HEK293T (cell line): ENCODE data around the gene ADORA1.

Experiments
- ARNT ChIP-seq: fragments of 450-650 bp; IDR thresholded peaks from 2 replicates; pipeline ENCODE4 v1.6.1; 2017; ENCODE audit warnings: mild to moderate bottlenecking
- BHLHE40 ChIP-seq: fragments of 450-650 bp; IDR thresholded peaks from 2 replicates; pipeline ENCODE4 v1.6.1; 2016; ENCODE audit warnings: mild to moderate bottlenecking, moderate library complexity, borderline replicate concordance
- FOXA1 ChIP-seq: fragments of 450-650 bp; IDR thresholded peaks from 2 replicates; pipeline ENCODE4 v1.6.1; 2016; ENCODE audit warnings: mild to moderate bottlenecking
- FOXM1 ChIP-seq: fragments of 450-650 bp; IDR thresholded peaks from 2 replicates; pipeline ENCODE4 v1.6.1; 2017; ENCODE audit warnings: mild to moderate bottlenecking, borderline replicate concordance
- L3MBTL2 ChIP-seq: fragments of 450-650 bp; conservative IDR thresholded peaks from 2 replicates; pipeline ENCODE4 v1.6.1; 2016; ENCODE audit warnings: mild to moderate bottlenecking
- SP1 ChIP-seq: fragments of 450-650 bp; IDR thresholded peaks from 2 replicates; pipeline ENCODE4 v1.6.1; 2017

DNA sequence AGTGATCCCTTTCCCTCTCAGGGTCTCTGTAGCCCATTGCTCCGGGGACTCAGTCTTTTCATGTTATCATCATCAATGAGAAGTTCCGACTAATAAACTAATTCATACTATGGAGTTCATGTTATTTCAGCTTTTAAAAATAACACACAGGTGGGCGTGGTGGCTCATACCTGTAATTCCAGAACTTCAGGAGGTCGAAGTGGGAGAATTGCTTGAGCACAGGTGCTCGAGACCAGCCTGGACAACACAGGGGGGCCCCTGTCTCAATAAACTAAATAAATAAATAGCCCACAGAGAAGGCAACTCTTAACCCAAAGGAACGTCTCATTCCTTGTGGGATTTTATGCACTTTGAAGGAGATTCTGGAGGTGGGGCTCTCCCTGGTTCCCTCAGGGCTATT, 33.6 kb downstream of the ADORA1 start:
- no peak for TF ChIP-seq BHLHE40
- TF ChIP-seq SP1, result no peak
- no peak for TF ChIP-seq L3MBTL2
- no peak for TF ChIP-seq ARNT
- TF ChIP-seq FOXA1, result no peak
- TF ChIP-seq FOXM1, result no peak
